ENCODE results near the gene GLRX.

Gene GLRX

DNA sequence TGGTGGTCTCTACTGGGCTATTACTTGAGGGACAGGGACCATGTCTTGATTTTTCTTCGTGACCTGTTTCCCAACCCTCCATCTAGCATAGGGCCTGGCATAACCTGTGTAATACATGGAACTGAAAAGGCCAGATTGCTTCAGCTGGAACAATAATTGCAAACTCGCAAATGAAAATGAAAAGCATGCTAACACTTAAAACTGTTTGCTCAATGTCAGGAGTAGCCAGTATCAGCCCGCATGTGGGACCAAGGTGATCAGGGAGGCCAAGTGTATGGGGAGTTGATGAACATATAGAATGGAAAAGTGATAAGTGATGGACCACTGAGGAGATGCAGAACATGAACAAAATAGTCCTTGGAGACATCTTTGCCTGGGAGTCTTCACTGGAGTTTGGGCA is 25.2 kb downstream of the GLRX start:
- TF ChIP-seq CTCF (conservative IDR thresholded peaks at IDR 0.05; ENCODE audit: low read length), result no peak
- no peak for DNase-seq (ENCODE audit: low read depth)
- H3K4me3 ChIP-seq (ENCODE audit: low read length), result no peak overlapping the region

DNA sequence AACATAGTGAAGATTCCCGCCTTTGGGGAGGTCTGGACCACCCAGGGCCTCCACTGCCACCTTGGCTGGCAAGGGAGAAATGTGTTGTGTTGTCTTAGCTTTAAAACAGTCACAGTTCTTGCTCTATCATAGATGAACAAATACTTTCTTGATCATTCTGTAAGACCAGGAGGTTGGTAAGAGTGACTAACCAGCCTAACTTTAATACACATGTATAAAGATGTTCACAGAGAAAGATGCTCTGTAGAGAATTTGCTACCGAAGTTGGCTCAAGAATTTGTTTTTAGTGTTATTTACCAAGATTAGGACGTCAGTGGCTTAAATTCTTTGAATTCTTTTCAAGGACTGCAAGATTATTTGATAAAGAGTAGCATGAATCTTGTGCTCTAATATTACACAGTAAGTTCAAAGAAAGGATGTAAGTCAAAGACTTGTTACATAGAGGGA is 28.4 kb downstream of the GLRX start:
- TF ChIP-seq CTCF (conservative IDR thresholded peaks at IDR 0.05; ENCODE audit: low read length), result no peak
- no peak overlapping the region for H3K4me3 ChIP-seq (ENCODE audit: low read length)
- DNase-seq (ENCODE audit: low read depth), result peak; percentile 71

GRCh38 chr5:95791751-95792150 is 30.8 kb downstream of the GLRX start:
- DNase-seq (ENCODE audit: low read depth), result no peak
- no peak for TF ChIP-seq CTCF (conservative IDR thresholded peaks at IDR 0.05; ENCODE audit: low read length)
- no peak overlapping the region for H3K4me3 ChIP-seq (ENCODE audit: low read length)

DNA sequence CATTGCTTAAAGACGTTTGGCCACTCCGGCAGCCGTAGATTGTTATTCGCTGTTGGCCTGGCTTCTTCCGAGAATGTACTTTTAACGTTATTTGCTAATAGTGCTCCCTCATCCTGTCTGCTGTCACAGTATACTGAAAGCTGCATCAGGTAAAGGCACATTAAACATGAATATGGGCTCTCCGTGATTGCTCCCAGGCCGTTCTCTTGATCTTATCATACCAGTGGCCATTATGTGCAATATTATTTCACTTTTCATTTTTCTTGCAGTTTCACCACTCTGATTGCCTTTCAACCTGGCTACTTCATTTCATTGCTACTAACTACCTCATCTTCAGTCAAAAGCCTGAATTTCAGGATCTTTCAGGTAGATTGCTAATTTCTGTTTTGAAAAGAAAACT is 34.0 kb downstream of the GLRX start:
- no peak for DNase-seq (ENCODE audit: low read depth)
- H3K4me3 ChIP-seq (ENCODE audit: low read length), result no peak overlapping the region
- TF ChIP-seq CTCF (conservative IDR thresholded peaks at IDR 0.05; ENCODE audit: low read length), result no peak

DNA sequence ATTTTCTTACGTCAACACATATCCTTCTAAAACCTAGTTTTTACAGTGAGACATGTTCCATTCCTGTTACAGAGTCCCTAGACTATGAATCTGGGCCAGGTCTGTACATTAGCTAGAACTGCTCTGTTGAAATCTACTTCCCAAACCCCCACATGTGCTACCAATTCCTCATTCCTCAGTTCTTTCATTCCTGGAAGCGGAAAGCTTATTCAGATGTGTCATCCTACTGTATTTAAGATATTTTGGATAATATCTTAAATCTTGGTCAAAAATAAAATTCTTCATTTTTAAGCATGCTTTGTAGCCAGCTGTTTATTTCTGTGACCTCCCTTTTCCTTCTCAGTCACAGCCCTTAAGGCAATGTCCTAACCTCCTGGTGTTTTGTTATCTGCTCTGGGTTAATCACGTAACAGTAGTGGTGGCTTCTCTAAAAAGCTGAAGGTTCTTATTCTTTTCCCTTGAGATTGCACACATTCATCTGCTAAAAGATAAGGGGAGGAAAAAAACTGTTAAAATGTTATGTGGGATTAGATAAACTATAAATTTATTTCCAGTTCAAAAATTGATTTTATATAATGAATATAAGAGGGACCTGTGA is 35.6 kb downstream of the GLRX start:
- H3K4me3 ChIP-seq (ENCODE audit: low read length), result no peak overlapping the region
- no peak for TF ChIP-seq CTCF (conservative IDR thresholded peaks at IDR 0.05; ENCODE audit: low read length)
- DNase-seq (ENCODE audit: low read depth), result peak; percentile 68

DNA sequence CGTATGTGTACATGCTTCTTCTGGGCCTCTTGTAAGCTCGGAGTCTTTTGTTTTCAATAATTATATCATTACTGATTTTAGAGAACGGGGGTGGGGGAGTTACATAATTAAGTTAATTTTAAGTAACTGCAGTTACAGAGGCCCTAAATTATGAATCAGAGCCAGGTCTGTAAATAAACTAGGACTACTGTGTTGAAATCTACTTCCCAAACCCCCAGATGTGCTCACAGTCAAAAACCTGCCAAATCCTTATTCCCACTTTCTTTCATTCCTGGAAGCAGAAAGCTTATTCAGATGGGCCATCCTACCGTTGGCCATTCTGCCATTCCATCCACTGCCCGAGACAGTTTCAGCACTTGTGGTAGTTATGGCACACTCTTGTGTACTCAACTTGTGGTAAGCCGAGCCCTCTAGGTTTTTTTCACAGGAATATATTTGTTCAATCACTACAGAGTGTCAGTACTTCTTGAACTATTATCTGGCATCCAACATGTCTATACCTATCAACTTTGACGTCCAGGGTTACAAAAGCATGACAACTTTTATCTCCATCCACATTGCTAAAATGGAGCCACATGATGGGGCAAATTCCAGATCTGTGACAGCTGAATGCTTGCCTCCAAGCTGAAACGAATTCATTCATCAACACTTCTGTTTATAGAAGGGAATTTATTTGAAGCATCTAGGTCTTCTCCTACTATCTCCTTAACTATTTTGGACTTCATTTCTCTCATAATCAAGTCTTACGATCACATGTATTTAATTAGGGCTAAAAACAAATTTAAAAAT is 37.8 kb downstream of the GLRX start:
- no peak overlapping the region for H3K4me3 ChIP-seq (ENCODE audit: low read length)
- no peak for TF ChIP-seq CTCF (conservative IDR thresholded peaks at IDR 0.05; ENCODE audit: low read length)
- DNase-seq (ENCODE audit: low read depth), result peak; percentile 14

DNA sequence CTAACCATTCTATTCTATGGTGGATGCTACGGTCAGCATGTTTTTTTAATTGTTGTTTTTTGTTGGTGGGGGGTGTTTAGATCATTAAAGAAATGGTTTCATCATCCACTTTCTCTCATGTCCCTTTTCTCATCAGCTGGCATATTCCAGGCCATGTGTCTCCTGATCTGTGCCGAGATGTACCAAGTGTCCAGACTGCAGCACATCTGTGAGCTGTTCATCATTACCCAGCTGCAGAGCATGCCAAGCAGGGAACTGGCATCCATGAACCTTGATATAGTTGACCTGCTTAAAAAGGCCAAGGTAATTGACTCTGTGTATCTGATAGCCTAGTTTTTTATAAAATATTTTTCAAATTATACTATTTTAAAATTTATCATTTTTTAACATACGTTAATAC is 38.9 kb downstream of the GLRX start:
- no peak overlapping the region for H3K4me3 ChIP-seq (ENCODE audit: low read length)
- TF ChIP-seq CTCF (conservative IDR thresholded peaks at IDR 0.05; ENCODE audit: low read length), result no peak
- no peak for DNase-seq (ENCODE audit: low read depth)
